H1 (cell line): ENCODE results near the gene SCFD1. TPM values are rescaled to one million over a fixed set of nuclear protein-coding genes. Genes with fewer than 3 reads are reported as not detected.

ENCODE experiments used
- CTCF ChIA-PET: fragments of 300-600 bp; sonication (Branson Sonifier 250); formaldehyde crosslinking; loops from one replicate; lab custom pipeline; 2021; ENCODE audit not compliant: partially characterized antibody; lab: Charles Lee
- POLR2A ChIA-PET: fragments of 300-600 bp; sonication (Branson Sonifier 250); formaldehyde crosslinking; loops from one replicate; lab custom pipeline; 2021; ENCODE audit warnings: inconsistent platforms; ENCODE audit not compliant: partially characterized antibody; lab: Charles Lee
- DNase-seq, 2 experiments: peaks; one replicate each; pipeline versions ENCODE4 v3.0.0 to v3.0.0-alpha.2; 2010 to 2022; ENCODE audit warnings: low spot score in 2 of 2, low read depth in 1 of 2, mixed read lengths in 1 of 2
- FAIRE-seq: peaks from 2 replicates; lab custom pipeline; 2011; peaks lifted over from hg19 to GRCh38; lab: Jason Lieb, UNC
- H2AFZ ChIP-seq: 2 replicates; pipeline ENCODE4 v1.8.1; 2012; ENCODE audit warnings: low read length, inconsistent platforms
- H2AK5ac ChIP-seq: 2 replicates; pipeline ENCODE4 v1.6.1; 2013; ENCODE audit warnings: low read depth, low read length
- H2BK120ac ChIP-seq: replicated peaks from 2 replicates; pipeline ENCODE3; 2013; ENCODE audit warnings: low read depth, low read length, inconsistent platforms
- H2BK12ac ChIP-seq: 2 replicates; pipeline ENCODE4 v1.6.1; 2013; ENCODE audit warnings: low read depth, low read length
- H2BK15ac ChIP-seq: 2 replicates; pipeline ENCODE4 v1.6.1; 2013; ENCODE audit warnings: low read length
- H2BK20ac ChIP-seq: 2 replicates; pipeline ENCODE4 v1.6.1; 2013; ENCODE audit warnings: low read length
- H2BK5ac ChIP-seq: 2 replicates; pipeline ENCODE4 v1.6.1; 2013; ENCODE audit warnings: low read depth, low read length
- H3K14ac ChIP-seq: 2 replicates; pipeline ENCODE4 v1.6.1; 2013; ENCODE audit warnings: inconsistent platforms; ENCODE audit not compliant: insufficient read length
- H3K18ac ChIP-seq: 2 replicates; pipeline ENCODE4 v1.6.1; 2013; ENCODE audit warnings: low read length; ENCODE audit errors: extremely low read depth
- H3K23ac ChIP-seq: 2 replicates; pipeline ENCODE4 v1.6.1; 2013; ENCODE audit warnings: inconsistent platforms; ENCODE audit not compliant: insufficient read length
- H3K23me2 ChIP-seq: 2 replicates; pipeline ENCODE4 v1.6.1; 2013; ENCODE audit warnings: low read depth, low read length
- H3K27ac ChIP-seq: 2 replicates; pipeline ENCODE4 v1.6.1; 2011; ENCODE audit warnings: low read depth, low read length, inconsistent platforms
- H3K27me3 ChIP-seq, 4 experiments: replicated peaks in 1 of 4; 1 replicate in 1 of 4; 2 replicates in 3 of 4; pipeline versions ENCODE4 v1.6.1 to v1.8.1; 2011 to 2013; ENCODE audit warnings: low read length in 3 of 4, mild to moderate bottlenecking in 3 of 4, inconsistent platforms in 2 of 4, mixed read lengths in 2 of 4, moderate library complexity in 1 of 4; ENCODE audit not compliant: control insufficient read depth in 3 of 4, insufficient read depth in 3 of 4; ENCODE audit errors: extremely low read depth in 1 of 4
- H3K36me3 ChIP-seq, 4 experiments: 2 replicates each; pipeline versions ENCODE4 v1.6.1 to v1.8.1; 2011 to 2013; ENCODE audit warnings: mild to moderate bottlenecking in 4 of 4, low read length in 3 of 4, moderate library complexity in 2 of 4, control low read depth in 1 of 4, inconsistent platforms in 1 of 4; ENCODE audit not compliant: insufficient read depth in 4 of 4, control insufficient read depth in 2 of 4
- H3K4ac ChIP-seq: replicated peaks from 2 replicates; pipeline ENCODE3; 2013; ENCODE audit warnings: low read length, low read depth, mixed read lengths, inconsistent platforms; ENCODE audit not compliant: insufficient read length
- H3K4me1 ChIP-seq, 4 experiments: replicated peaks in 1 of 4; 1 replicate in 1 of 4; 2 replicates in 3 of 4; pipeline versions ENCODE4 v1.6.1 to v1.8.1; 2011 to 2013; ENCODE audit warnings: low read length in 3 of 4, inconsistent platforms in 2 of 4, mixed read lengths in 1 of 4; ENCODE audit not compliant: insufficient read depth in 4 of 4, control insufficient read depth in 3 of 4
- H3K4me2 ChIP-seq, 2 experiments: 2 replicates each; pipeline versions ENCODE4 v1.6.1 to v1.8.1; 2011 to 2013; ENCODE audit warnings: low read depth in 2 of 2, low read length in 2 of 2, control low read depth in 1 of 2, inconsistent platforms in 1 of 2, mild to moderate bottlenecking in 1 of 2; ENCODE audit not compliant: insufficient read depth in 1 of 2
- H3K4me3 ChIP-seq, 4 experiments: fragments of 200-600, 300-600 bp in 1 of 4; sonication (generic), shearing (Covaris generic), sonication (Bioruptor Twin) in 1 of 4; 2 replicates each; pipeline versions ENCODE4 v1.5.1 to v1.8.1; 2011 to 2016; ENCODE audit warnings: low read length in 4 of 4, low read depth in 3 of 4, control low read depth in 2 of 4, inconsistent platforms in 2 of 4, mild to moderate bottlenecking in 2 of 4, mixed read lengths in 1 of 4, moderate library complexity in 1 of 4; ENCODE audit not compliant: insufficient read depth in 2 of 4; ENCODE audit errors: extremely low read depth in 1 of 4
- H3K56ac ChIP-seq: replicated peaks from 2 replicates; pipeline ENCODE3; 2013; ENCODE audit warnings: low read depth, mild to moderate bottlenecking, mixed read lengths, low read length, inconsistent platforms; ENCODE audit not compliant: insufficient read length
- H3K79me1 ChIP-seq: 2 replicates; pipeline ENCODE4 v1.6.1; 2013; ENCODE audit warnings: low read depth, low read length, control low read depth
- H3K79me2 ChIP-seq, 2 experiments: 2 replicates each; pipeline versions ENCODE4 v1.6.1 to v1.8.1; 2012 to 2013; ENCODE audit warnings: low read length in 2 of 2, mild to moderate bottlenecking in 2 of 2, inconsistent platforms in 1 of 2; ENCODE audit not compliant: insufficient read depth in 2 of 2, control insufficient read depth in 1 of 2
- H3K9ac ChIP-seq, 4 experiments: replicated peaks in 1 of 4; 1 replicate in 1 of 4; 2 replicates in 3 of 4; pipeline versions ENCODE4 v1.6.1 to v1.8.1; 2011 to 2013; ENCODE audit warnings: low read depth in 3 of 4, low read length in 3 of 4, control low read depth in 2 of 4, mild to moderate bottlenecking in 2 of 4, moderate library complexity in 2 of 4, inconsistent platforms in 1 of 4; ENCODE audit errors: extremely low read depth in 1 of 4
- H3K9me3 ChIP-seq, 2 experiments: 2 replicates each; pipeline versions ENCODE4 v1.6.1 to v1.8.1; 2012 to 2013; ENCODE audit warnings: mild to moderate bottlenecking in 2 of 2, moderate library complexity in 2 of 2, control low read depth in 1 of 2, inconsistent platforms in 1 of 2, low read depth in 1 of 2, low read length in 1 of 2, mixed read lengths in 1 of 2; ENCODE audit not compliant: insufficient read depth in 2 of 2
- H4K20me1 ChIP-seq, 2 experiments: replicated peaks in 1 of 2; 2 replicates each; pipeline versions ENCODE3 to v1.8.1; 2011 to 2013; ENCODE audit warnings: inconsistent platforms in 2 of 2, low read length in 2 of 2, mild to moderate bottlenecking in 1 of 2; ENCODE audit not compliant: insufficient read depth in 2 of 2, control insufficient read depth in 1 of 2
- H4K5ac ChIP-seq: 2 replicates; pipeline ENCODE4 v1.6.1; 2013; ENCODE audit warnings: low read length, low read depth, mixed read lengths, inconsistent platforms; ENCODE audit not compliant: insufficient read length
- H4K8ac ChIP-seq: 2 replicates; pipeline ENCODE4 v1.8.0; 2013; ENCODE audit warnings: mild to moderate bottlenecking, moderate library complexity, low read length, inconsistent platforms; ENCODE audit not compliant: insufficient read depth; ENCODE audit errors: extremely low read depth
- H4K91ac ChIP-seq: replicated peaks from 2 replicates; pipeline ENCODE3; 2013; ENCODE audit warnings: low read length, mixed read lengths, inconsistent platforms; ENCODE audit not compliant: insufficient read length
- CHD1 ChIP-seq: IDR thresholded peaks from 2 replicates; pipeline ENCODE4 v1.6.1; 2012; ENCODE audit warnings: low read depth, low read length, improper control_type of control experiment
- EP300 ChIP-seq, 2 experiments: IDR thresholded peaks; 1 replicate in 1 of 2; 2 replicates in 1 of 2; pipeline ENCODE4 v1.6.1; 2011 to 2012; ENCODE audit warnings: low read depth in 2 of 2, low read length in 2 of 2, mild to moderate bottlenecking in 2 of 2, borderline replicate concordance in 1 of 2, inconsistent platforms in 1 of 2, moderate library complexity in 1 of 2
- KDM1A ChIP-seq: fragments of 200-600, 300-600 bp; sonication (generic); IDR thresholded peaks from 2 replicates; pipeline ENCODE4 v1.7.1; 2016; ENCODE audit warnings: mild to moderate bottlenecking, low read length, borderline replicate concordance
- KDM5A ChIP-seq: fragments of 200-600 bp; IDR thresholded peaks from 2 replicates; pipeline ENCODE4 v1.7.1; 2012; ENCODE audit warnings: mild to moderate bottlenecking, low read length, inconsistent platforms, mixed read lengths
- NRF1 ChIP-seq: IDR thresholded peaks from 2 replicates; pipeline ENCODE4 v1.6.1; 2011; ENCODE audit warnings: mild to moderate bottlenecking, low read depth, low read length, improper control_type of control experiment
- POU5F1 ChIP-seq: IDR thresholded peaks from 2 replicates; pipeline ENCODE4 v1.6.1; 2011; ENCODE audit warnings: low read depth, mild to moderate bottlenecking, low read length, moderate library complexity
- RAD21 ChIP-seq, 2 experiments: IDR thresholded peaks in 1 of 2; conservative IDR thresholded peaks in 1 of 2; 2 replicates each; pipeline ENCODE4 v1.6.1; 2011; ENCODE audit warnings: low read depth in 2 of 2, low read length in 2 of 2, improper control_type of control experiment in 1 of 2, inconsistent platforms in 1 of 2, mild to moderate bottlenecking in 1 of 2, moderate library complexity in 1 of 2
- TEAD4 ChIP-seq: IDR thresholded peaks from 2 replicates; pipeline ENCODE4 v1.6.1; 2012; ENCODE audit warnings: low read depth, low read length, inconsistent platforms, mixed read lengths
- WGBS, 2 experiments: shearing (Covaris generic) in 1 of 2; methylation state at CpG; one replicate each; pipeline versions ENCODE4 v1.1.6 to v1.1.7; 2013 to 2015; ENCODE audit warnings: low lambda C conversion rate in 2 of 2, mixed read lengths in 2 of 2, inconsistent platforms in 1 of 2, low coverage in 1 of 2, missing lambda C conversion rate in 1 of 2; ENCODE audit not compliant: insufficient replicate concordance in 2 of 2, insufficient coverage in 1 of 2, insufficient read length in 1 of 2; ENCODE audit errors: extremely low coverage in 1 of 2, missing lambda C conversion rate in 1 of 2; 5-methylcytosine and 5-hydroxymethylcytosine counted together
- polyA plus RNA-seq, 7 experiments: library from polyadenylated mRNA; depleted of rRNA in 3 of 7; stranded (reverse) in 5 of 7; unstranded in 2 of 7; fragments of >200 nt in 5 of 7; fragments of 200-250 nt in 2 of 7; gene quantifications; 1 replicate in 5 of 7; 2 replicates in 1 of 7; 4 replicates in 1 of 7; pipeline versions ENCODE4 v1.2.1 to v1.2.3, GENCODE V29; 2011 to 2013; ENCODE audit warnings: missing spikeins in 2 of 7, mixed read lengths in 2 of 7
- total RNA-seq: library from RNA; stranded (reverse); fragmentation: NEBNext Ultra II Directional; extraction: Animal tissue kit (Norgen Biotek cat#: 25700); gene quantifications from 2 replicates; pipeline ENCODE4 v1.2.1, GENCODE V29; 2021
- TF ChIP-seq, protein P1 (sequence below), 3 experiments: IDR thresholded peaks; 1 replicate in 2 of 3; 2 replicates in 1 of 3; pipeline versions ENCODE4 v1.5.1 to v1.6.1; 2011; ENCODE audit warnings: low read length in 3 of 3, mild to moderate bottlenecking in 3 of 3, inconsistent platforms in 2 of 3, low read depth in 1 of 3, moderate library complexity in 1 of 3; ENCODE audit not compliant: insufficient read depth in 1 of 3; ENCODE audit errors: control extremely low read depth in 1 of 3

SCFD1 gene
- total and polyA plus RNA-seq, 2 of the 8 experiments (the other 6 are each of a cell fraction or from before 2014, with no cell fraction given) = 32.8 to 64.5 TPM

DNA sequence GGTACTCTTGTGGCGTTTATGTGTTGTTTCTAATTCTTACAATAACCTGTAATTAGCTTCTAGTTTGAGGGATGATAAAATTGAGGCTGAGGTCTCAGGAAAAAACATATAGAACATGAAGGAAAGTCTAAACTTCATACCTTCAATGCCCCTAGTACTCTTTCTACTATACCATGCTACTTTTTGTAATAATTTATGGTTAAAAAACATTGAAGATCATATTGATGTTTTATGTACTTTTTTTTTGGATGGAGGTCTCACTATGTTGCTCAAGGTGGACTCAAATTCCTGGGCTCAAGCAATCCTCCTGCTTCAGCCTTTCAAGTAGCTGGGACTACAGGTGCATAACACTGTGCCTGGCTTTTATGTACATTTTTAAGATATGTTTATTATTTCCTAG lies 49.3 kb upstream of the SCFD1 start:
- Histone ChIP-seq H3K18ac (no peak overlapping the region), H2BK15ac (no peak overlapping the region), H2AK5ac (no peak overlapping the region), H3K4me1 (peaks cover 0 to 20% (median 7%) of the 10 kb centered on the region in 4 experiments; a peak in 4 of 7 replicates), H3K36me3 (no peaks in the 10 kb centered on the region), H3K4ac (no peak overlapping the region), H3K23ac (no peak overlapping the region), H3K27me3 (no peaks in the 10 kb centered on the region), H2BK12ac (no peak overlapping the region), H3K14ac (no peak overlapping the region), H4K91ac (no peak overlapping the region), H2BK20ac (no peak overlapping the region), H3K79me1 (peaks cover 4% of the 10 kb centered on the region; the same call in 1 of the 2 replicates), H2BK120ac (no peak overlapping the region), H4K8ac (no peak overlapping the region), H3K4me2 (no peak overlapping the region), H2BK5ac (no peak overlapping the region), H3K79me2 (peaks cover 43 to 100% of the 10 kb centered on the region in 2 experiments), H4K20me1 (peaks cover 16 to 29% of the 10 kb centered on the region in 2 experiments), H3K9me3 (no peaks in the 10 kb centered on the region), H4K5ac (no peak overlapping the region), H3K4me3 (no peak overlapping the region), H3K9ac (no peak overlapping the region), H3K23me2 (no peaks in the 10 kb centered on the region), H2AFZ (no peak overlapping the region), H3K27ac (no peak overlapping the region), H3K56ac (no peak overlapping the region)
- 82% methylated on average over 1 of the region's 1 CpG; no CpG with 5 or more reads in 1 of the 2 experiments for WGBS, 2 experiments
- ChIA-PET CTCF (no interaction called here), POLR2A (interaction anchor here (1.0 kb wide), 1 partner anchor 13 kb away, joined by 3 read pairs; the partner anchor contains the start of gene G2E3)
- no peak for TF ChIP-seq POU5F1
- TF ChIP-seq, protein P1, sequence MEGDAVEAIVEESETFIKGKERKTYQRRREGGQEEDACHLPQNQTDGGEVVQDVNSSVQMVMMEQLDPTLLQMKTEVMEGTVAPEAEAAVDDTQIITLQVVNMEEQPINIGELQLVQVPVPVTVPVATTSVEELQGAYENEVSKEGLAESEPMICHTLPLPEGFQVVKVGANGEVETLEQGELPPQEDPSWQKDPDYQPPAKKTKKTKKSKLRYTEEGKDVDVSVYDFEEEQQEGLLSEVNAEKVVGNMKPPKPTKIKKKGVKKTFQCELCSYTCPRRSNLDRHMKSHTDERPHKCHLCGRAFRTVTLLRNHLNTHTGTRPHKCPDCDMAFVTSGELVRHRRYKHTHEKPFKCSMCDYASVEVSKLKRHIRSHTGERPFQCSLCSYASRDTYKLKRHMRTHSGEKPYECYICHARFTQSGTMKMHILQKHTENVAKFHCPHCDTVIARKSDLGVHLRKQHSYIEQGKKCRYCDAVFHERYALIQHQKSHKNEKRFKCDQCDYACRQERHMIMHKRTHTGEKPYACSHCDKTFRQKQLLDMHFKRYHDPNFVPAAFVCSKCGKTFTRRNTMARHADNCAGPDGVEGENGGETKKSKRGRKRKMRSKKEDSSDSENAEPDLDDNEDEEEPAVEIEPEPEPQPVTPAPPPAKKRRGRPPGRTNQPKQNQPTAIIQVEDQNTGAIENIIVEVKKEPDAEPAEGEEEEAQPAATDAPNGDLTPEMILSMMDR (IDR thresholded peaks at IDR 0.05; ENCODE audit: control extremely low read depth in 1 of 3, insufficient read depth in 1 of 3, low read depth in 1 of 3, low read length in 3 of 3) = no peak
- no peak for TF ChIP-seq CHD1
- TF ChIP-seq EP300 (IDR thresholded peaks at IDR 0.05; ENCODE audit: borderline replicate concordance in 1 of 2, low read depth in 2 of 2, low read length in 2 of 2) = no peak
- TF ChIP-seq RAD21 (IDR thresholded peaks at IDR 0.05 in 1 of 2, conservative IDR thresholded peaks at IDR 0.05 in 1 of 2; ENCODE audit: low read depth in 2 of 2, low read length in 2 of 2) = no peak
- TF ChIP-seq TEAD4 = no peak
- TF ChIP-seq KDM1A = no peak
- TF ChIP-seq KDM5A = no peak
- no peak for TF ChIP-seq NRF1
- FAIRE-seq (no peak), DNase-seq (no peak)
